CD14-positive monocyte (primary cell): ENCODE measurements around the gene PARP14. TPM values are rescaled to one million over a fixed set of nuclear protein-coding genes. Genes with fewer than 3 reads are reported as not detected.
"Not testable (repeated sequence)": the region's sequence is repeated elsewhere in the genome, so short reads cannot be mapped to it uniquely, and the experiment has no call there.

Experiments used
- DNase-seq, 3 donors: peaks; one replicate each; pipeline ENCODE4 v3.0.0-alpha.2; 2011 to 2022
- H2AFZ ChIP-seq: 2 replicates; pipeline ENCODE4 v1.6.0; 2012; ENCODE audit warnings: mild to moderate bottlenecking, low read depth, low read length, inconsistent platforms; ENCODE audit not compliant: insufficient read depth, poor library complexity, severe bottlenecking
- H3K27ac ChIP-seq, 2 donors: 1 replicate in 1 of 2; 2 replicates in 1 of 2; pipeline ENCODE4 v1.5.1; 2012 to 2013; ENCODE audit warnings: low read length in 2 of 2, control low read depth in 1 of 2, inconsistent platforms in 1 of 2, low read depth in 1 of 2, mild to moderate bottlenecking in 1 of 2
- H3K27me3 ChIP-seq, 2 donors: one replicate each; pipeline versions ENCODE4 v1.6.0 to v1.6.1; 2011 to 2013; ENCODE audit warnings: low read length in 2 of 2; ENCODE audit not compliant: control insufficient read depth in 2 of 2, insufficient read depth in 2 of 2
- H3K36me3 ChIP-seq, 2 donors: replicated peaks in 1 of 2; 1 replicate in 1 of 2; 2 replicates in 1 of 2; pipeline versions ENCODE4 v1.5.1 to v1.6.1; 2012 to 2013; ENCODE audit warnings: low read length in 2 of 2, control low read depth in 1 of 2, inconsistent platforms in 1 of 2, mild to moderate bottlenecking in 1 of 2; ENCODE audit not compliant: insufficient read depth in 2 of 2, control insufficient read depth in 1 of 2
- H3K4me1 ChIP-seq, 2 donors: 1 replicate in 1 of 2; 2 replicates in 1 of 2; pipeline versions ENCODE4 v1.5.1 to v1.6.1; 2012 to 2013; ENCODE audit warnings: low read length in 2 of 2, control low read depth in 1 of 2, inconsistent platforms in 1 of 2, mild to moderate bottlenecking in 1 of 2, moderate library complexity in 1 of 2; ENCODE audit not compliant: insufficient read depth in 2 of 2, control insufficient read depth in 1 of 2
- H3K4me2 ChIP-seq: replicated peaks from 2 replicates; pipeline ENCODE3; 2012; ENCODE audit warnings: low read length, moderate library complexity, mild to moderate bottlenecking; ENCODE audit not compliant: poor library complexity, severe bottlenecking; ENCODE audit errors: extremely low read depth
- H3K4me3 ChIP-seq, 3 experiments: fragments of 200-600 bp in 1 of 3; sonication (generic) in 1 of 3; replicated peaks in 1 of 3; 1 replicate in 2 of 3; 2 replicates in 1 of 3; pipeline ENCODE4 v1.5.1; 2011 to 2013; ENCODE audit warnings: low read length in 3 of 3, mild to moderate bottlenecking in 3 of 3, control low read depth in 2 of 3, low read depth in 2 of 3, inconsistent platforms in 1 of 3, moderate library complexity in 1 of 3
- H3K79me2 ChIP-seq: 2 replicates; pipeline ENCODE4 v1.6.0; 2012; ENCODE audit warnings: mild to moderate bottlenecking, control low read depth, inconsistent platforms, low read length, moderate library complexity; ENCODE audit not compliant: insufficient read depth
- H3K9ac ChIP-seq: 2 replicates; pipeline ENCODE4 v1.6.0; 2017; ENCODE audit warnings: low read length, mild to moderate bottlenecking; ENCODE audit not compliant: insufficient read depth, poor library complexity, severe bottlenecking
- H3K9me3 ChIP-seq, 2 donors: replicated peaks in 1 of 2; 1 replicate in 1 of 2; 2 replicates in 1 of 2; pipeline versions ENCODE4 v1.5.1 to v1.6.1; 2012 to 2013; ENCODE audit warnings: low read length in 2 of 2, control low read depth in 1 of 2; ENCODE audit not compliant: control insufficient read depth in 1 of 2, insufficient read depth in 1 of 2
- H4K20me1 ChIP-seq: 2 replicates; pipeline ENCODE4 v1.6.0; 2012; ENCODE audit warnings: mild to moderate bottlenecking, low read length, control low read depth, moderate library complexity; ENCODE audit not compliant: insufficient read depth
- H3K27ac Mint-ChIP-seq, 7 donors: one replicate each; pipeline ENCODE4 v1.8.0; 2020; ENCODE audit warnings: mild to moderate bottlenecking in 7 of 7, mixed read lengths in 7 of 7, moderate library complexity in 6 of 7, inconsistent platforms in 2 of 7
- H3K27me3 Mint-ChIP-seq, 3 donors: one replicate each; pipeline ENCODE4 v1.8.0; 2021 to 2022; ENCODE audit warnings: low read depth in 3 of 3, mild to moderate bottlenecking in 3 of 3, mixed read lengths in 3 of 3, moderate library complexity in 3 of 3, inconsistent platforms in 1 of 3
- H3K36me3 Mint-ChIP-seq, 2 donors: one replicate each; pipeline ENCODE4 v1.8.0; 2020; ENCODE audit warnings: mixed read lengths in 2 of 2, inconsistent platforms in 1 of 2, mild to moderate bottlenecking in 1 of 2
- H3K4me1 Mint-ChIP-seq: one replicate; pipeline ENCODE4 v1.8.0; 2020; ENCODE audit warnings: mild to moderate bottlenecking, mixed read lengths
- H3K4me3 Mint-ChIP-seq, 2 donors: one replicate each; pipeline ENCODE4 v1.8.0; 2020; ENCODE audit warnings: mild to moderate bottlenecking in 2 of 2, mixed read lengths in 2 of 2, moderate library complexity in 1 of 2
- H3K9me3 Mint-ChIP-seq, 7 donors: one replicate each; pipeline ENCODE4 v1.8.0; 2020 to 2022; ENCODE audit warnings: mixed read lengths in 7 of 7, mild to moderate bottlenecking in 6 of 7, moderate library complexity in 6 of 7, inconsistent platforms in 2 of 7
- CTCF ChIP-seq: fragments of 200-600 bp; IDR thresholded peaks from one replicate; pipeline ENCODE4 v1.8.0; 2022; ENCODE audit warnings: antibody characterized with exemption, mild to moderate bottlenecking
- WGBS: methylation state at CpG from one replicate; pipeline ENCODE4 v1.1.5; 2013; ENCODE audit warnings: missing lambda C conversion rate; ENCODE audit not compliant: insufficient coverage; 5-methylcytosine and 5-hydroxymethylcytosine counted together
- intact Hi-C, 2 donors: fragments of 100-400 bp; cut with micrococcal nuclease; formaldehyde crosslinking; loops; one replicate each; pipeline versions ENCODE4 v1.15.0 to v1.15.1; 2023
- polyA plus RNA-seq, 3 donors: library from polyadenylated mRNA; depleted of rRNA in 1 of 3; unstranded in 2 of 3; stranded (reverse) in 1 of 3; fragments of 300-500 nt in 2 of 3; fragments of >200 nt in 1 of 3; fragmentation: Illumina TruSeq in 2 of 3; gene quantifications; 1 replicate in 2 of 3; 2 replicates in 1 of 3; pipeline ENCODE4 v1.2.3, GENCODE V29; 2012 to 2021

The PARP14 gene
- polyA plus RNA-seq, 3 donors = 22.1 to 68.8 (median 26.9) TPM

- Histone ChIP-seq H3K79me2 (peaks cover 8% of the 10 kb centered on the region), H3K36me3 (peaks cover 73 to 96% of the 10 kb centered on the region in 2 donors), H3K4me1 (no peaks in the 10 kb centered on the region), H3K4me3 (no peak overlapping the region), H4K20me1 (peaks cover 94% of the 10 kb centered on the region), H3K27ac (no peak overlapping the region), H3K4me2 (no peak overlapping the region), H2AFZ (no peak overlapping the region), H3K9me3 (no peaks in the 10 kb centered on the region), H3K27me3 (no peaks in the 10 kb centered on the region), H3K9ac (no peak overlapping the region)
- DNase-seq = no peak
- intact Hi-C loops = no loop called here
- Mint-ChIP-seq H3K27me3 (no peaks in the 10 kb centered on the region), H3K36me3 (peaks cover 82 to 91% of the 10 kb centered on the region in 2 donors), H3K4me3 (no peak overlapping the region), H3K4me1 (peaks cover 3% of the 10 kb centered on the region), H3K9me3 (peaks cover 0 to 6% (median under 1%) of the 10 kb centered on the region in 7 donors), H3K27ac (no peak overlapping the region)
- WGBS = 100% methylated on average over 1 of the region's 1 CpG
- TF ChIP-seq CTCF = no peak
Measured at GRCh38 chr3:122705379-122705778, 24.7 kb downstream of the PARP14 start.

- DNase-seq, H3K4me1 Mint-ChIP-seq, H3K27ac ChIP-seq, H3K4me2 ChIP-seq, H3K27me3 ChIP-seq, H3K27me3 Mint-ChIP-seq, H3K9me3 Mint-ChIP-seq, H3K4me3 Mint-ChIP-seq, H2AFZ ChIP-seq, H3K9ac ChIP-seq, H3K4me1 ChIP-seq, intact Hi-C loops, H3K9me3 ChIP-seq, H3K4me3 ChIP-seq, H3K79me2 ChIP-seq: not testable (repeated sequence)
- Histone ChIP-seq H4K20me1 (peaks cover 83% of the 10 kb centered on the region), H3K36me3 (peaks cover 63 to 94% of the 10 kb centered on the region in 2 donors)
- peaks cover 81 to 90% of the 10 kb centered on the region in 2 donors for H3K36me3 Mint-ChIP-seq
- WGBS = no CpG with 5 or more reads among the region's 1 CpG
- peak overlapping the region in 1 of 7 donors; percentile 46 for H3K27ac Mint-ChIP-seq
Measured at GRCh38 chr3:122710616-122711251, 30.1 kb downstream of the PARP14 start.
